Gastrocnemius medialis (tissue), 4 donors: ENCODE measurements around the gene NOX5. TPM values are rescaled to one million over a fixed set of nuclear protein-coding genes. Genes with fewer than 3 reads are reported as not detected.

Experiments
- ATAC-seq, 2 donors: fragments of 150-250 bp; one replicate each; pipeline ENCODE4 v1.9.1; 2016
- DNase-seq, 2 donors: peaks; one replicate each; pipeline ENCODE4 v3.0.0-alpha.2; 2019
- H3K27ac ChIP-seq, 4 donors: fragments of 200-600 bp; sonication (generic); 1 replicate in 1 of 4; 2 replicates in 3 of 4; pipeline ENCODE4 v1.5.1; 2016 to 2018; ENCODE audit warnings: mild to moderate bottlenecking in 2 of 4, moderate library complexity in 1 of 4
- H3K27me3 ChIP-seq, 3 donors: fragments of 200-600 bp; sonication (generic) in 2 of 3; 1 replicate in 1 of 3; 2 replicates in 2 of 3; pipeline versions ENCODE4 v1.5.1 to v1.6.0; 2016 to 2019; ENCODE audit warnings: mild to moderate bottlenecking in 1 of 3, moderate library complexity in 1 of 3
- H3K36me3 ChIP-seq, 2 donors: fragments of 200-600 bp; sonication (generic) in 1 of 2; one replicate each; pipeline ENCODE4 v1.5.1; 2017 to 2018
- H3K4me1 ChIP-seq, 2 donors: fragments of 200-600 bp; sonication (generic) in 1 of 2; one replicate each; pipeline ENCODE4 v1.5.1; 2016 to 2017; ENCODE audit warnings: mild to moderate bottlenecking in 2 of 2
- H3K4me3 ChIP-seq, 4 donors: fragments of 200-600 bp; sonication (generic) in 3 of 4; 1 replicate in 1 of 4; 2 replicates in 3 of 4; pipeline ENCODE4 v1.5.1; 2016 to 2019; ENCODE audit warnings: mild to moderate bottlenecking in 2 of 4
- H3K9me3 ChIP-seq, 3 donors: fragments of 200-600 bp; sonication (generic) in 2 of 3; 1 replicate in 1 of 3; 2 replicates in 2 of 3; pipeline ENCODE4 v1.5.1; 2016 to 2019
- CTCF ChIP-seq, 5 experiments: fragments of 450-650 bp in 3 of 5; fragments of 200-600 bp in 2 of 5; sonication (generic) in 2 of 5; IDR thresholded peaks in 4 of 5; conservative IDR thresholded peaks in 1 of 5; 1 replicate in 4 of 5; 2 replicates in 1 of 5; pipeline ENCODE4 v1.5.1; 2016 to 2019; ENCODE audit warnings: antibody characterized with exemption in 5 of 5, mild to moderate bottlenecking in 3 of 5, moderate library complexity in 3 of 5
- POLR2A ChIP-seq, 2 donors: fragments of 450-650 bp; IDR thresholded peaks; one replicate each; pipeline ENCODE4 v1.6.1; 2017; ENCODE audit warnings: antibody characterized with exemption in 2 of 2, mild to moderate bottlenecking in 2 of 2, moderate library complexity in 2 of 2
- in situ Hi-C, 4 donors: fragments of 200-750 bp; cut with MboI; loops; one replicate each; pipeline versions ENCODE4 v1.15.0 to v1.8.0; 2017; ENCODE audit warnings: low sequenced_read_pairs in 4 of 4
- intact Hi-C: fragments of 100-400 bp; cut with DNase I; formaldehyde crosslinking; loops from one replicate; pipeline ENCODE4 v1.15.1; 2023; ENCODE audit warnings: low total_unique reads
- total RNA-seq, 4 donors: library from RNA; depleted of rRNA; stranded (reverse); fragments of >200 nt; gene quantifications; one replicate each; pipeline versions ENCODE4 v1.1.0 to v1.2.3, GENCODE V29; 2016

Gene NOX5
- total RNA-seq, 4 donors from 2014 or later, result not detected

- no peaks in the 10 kb centered on the region for H3K9me3 ChIP-seq
- no peak overlapping the region for H3K4me3 ChIP-seq
- no peak for TF ChIP-seq POLR2A (IDR thresholded peaks at IDR 0.05)
- no peak for TF ChIP-seq CTCF (IDR thresholded peaks at IDR 0.05 in 4 of 5, conservative IDR thresholded peaks at IDR 0.05 in 1 of 5)
- DNase-seq (no peak), ATAC-seq (no peak)
- in situ Hi-C loops, result no loop called here
- no peak overlapping the region for H3K27ac ChIP-seq
- no peaks in the 10 kb centered on the region for H3K27me3 ChIP-seq
- intact Hi-C loops, result no loop called here
- H3K4me1 ChIP-seq, result no peaks in the 10 kb centered on the region
- no peaks in the 10 kb centered on the region for H3K36me3 ChIP-seq
Observed at GRCh38 chr15:69015591-69015990, 1.1 kb downstream of the NOX5 start.

GRCh38 chr15:69016021-69016595 is 1.6 kb downstream of the NOX5 start:
- Histone ChIP-seq H3K4me1 (no peaks in the 10 kb centered on the region), H3K27me3 (no peaks in the 10 kb centered on the region), H3K36me3 (no peaks in the 10 kb centered on the region), H3K27ac (no peak overlapping the region), H3K4me3 (no peak overlapping the region), H3K9me3 (no peaks in the 10 kb centered on the region)
- ATAC-seq (no peak), DNase-seq (no peak)
- in situ Hi-C loops, result no loop called here
- no peak for TF ChIP-seq POLR2A (IDR thresholded peaks at IDR 0.05)
- no peak for TF ChIP-seq CTCF (IDR thresholded peaks at IDR 0.05 in 4 of 5, conservative IDR thresholded peaks at IDR 0.05 in 1 of 5)
- intact Hi-C loops, result no loop called here

- intact Hi-C loops (no loop called here), in situ Hi-C loops (no loop called here)
Observed at GRCh38 chr15:69017978-69018377, 3.5 kb downstream of the NOX5 start.

GRCh38 chr15:69018951-69019350 is 4.5 kb downstream of the NOX5 start:
- no peak for DNase-seq
- Histone ChIP-seq H3K36me3 (no peaks in the 10 kb centered on the region), H3K4me1 (no peaks in the 10 kb centered on the region), H3K9me3 (no peaks in the 10 kb centered on the region), H3K4me3 (no peak overlapping the region), H3K27me3 (no peaks in the 10 kb centered on the region), H3K27ac (no peak overlapping the region)
- TF ChIP-seq CTCF (IDR thresholded peaks at IDR 0.05 in 4 of 5, conservative IDR thresholded peaks at IDR 0.05 in 1 of 5) (no peak), POLR2A (IDR thresholded peaks at IDR 0.05) (no peak)
- in situ Hi-C loops, result no loop called here
- ATAC-seq, result no peak
- intact Hi-C loops, result no loop called here

More at GRCh38 chr15:69017978-69018377, 3.5 kb downstream of the NOX5 start:
- Histone ChIP-seq H3K4me1 (no peaks in the 10 kb centered on the region), H3K9me3 (no peaks in the 10 kb centered on the region), H3K36me3 (no peaks in the 10 kb centered on the region), H3K4me3 (no peak overlapping the region), H3K27ac (no peak overlapping the region), H3K27me3 (no peaks in the 10 kb centered on the region)
- no peak for DNase-seq
- ATAC-seq, result no peak
- TF ChIP-seq CTCF (IDR thresholded peaks at IDR 0.05 in 4 of 5, conservative IDR thresholded peaks at IDR 0.05 in 1 of 5), result no peak
- no peak for TF ChIP-seq POLR2A (IDR thresholded peaks at IDR 0.05)

- DNase-seq, result no peak
- Histone ChIP-seq H3K9me3 (no peaks in the 10 kb centered on the region), H3K4me1 (no peaks in the 10 kb centered on the region), H3K27ac (no peak overlapping the region), H3K27me3 (no peaks in the 10 kb centered on the region), H3K4me3 (no peak overlapping the region), H3K36me3 (no peaks in the 10 kb centered on the region)
- no peak for TF ChIP-seq POLR2A (IDR thresholded peaks at IDR 0.05)
- no peak for TF ChIP-seq CTCF (IDR thresholded peaks at IDR 0.05 in 4 of 5, conservative IDR thresholded peaks at IDR 0.05 in 1 of 5)
- in situ Hi-C loops (no loop called here), intact Hi-C loops (no loop called here)
- ATAC-seq, result no peak
Observed at GRCh38 chr15:69021895-69022294, 7.4 kb downstream of the NOX5 start.
